Measurements from ENCODE around the gene KRTAP5-8.
"Not testable (repeated sequence)": the region's sequence is repeated elsewhere in the genome, so short reads cannot be mapped to it uniquely, and the experiment has no call there.

KRTAP5-8 gene

DNA sequence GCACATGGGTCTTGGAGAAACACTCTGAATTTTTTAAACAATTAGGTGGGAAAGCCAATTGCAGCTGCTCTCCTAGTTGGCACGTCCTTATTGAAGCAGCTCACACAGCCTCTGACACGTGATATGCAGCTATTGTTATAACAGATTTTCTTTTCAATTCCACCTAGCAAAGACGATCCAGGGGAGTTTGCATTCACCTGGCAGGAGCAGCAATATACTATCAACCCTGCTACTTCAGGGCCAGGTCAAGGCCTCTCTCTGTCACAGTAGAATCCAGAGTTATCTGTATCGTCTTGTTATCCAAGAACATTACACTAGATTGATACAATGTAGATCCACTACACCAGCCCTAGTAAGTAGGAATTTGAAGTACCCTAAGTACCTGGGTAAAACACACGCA, 36.6 kb downstream of the KRTAP5-8 start:
- no peak for DNase-seq (ENCODE audit: low read depth in 2 of 2)

DNA sequence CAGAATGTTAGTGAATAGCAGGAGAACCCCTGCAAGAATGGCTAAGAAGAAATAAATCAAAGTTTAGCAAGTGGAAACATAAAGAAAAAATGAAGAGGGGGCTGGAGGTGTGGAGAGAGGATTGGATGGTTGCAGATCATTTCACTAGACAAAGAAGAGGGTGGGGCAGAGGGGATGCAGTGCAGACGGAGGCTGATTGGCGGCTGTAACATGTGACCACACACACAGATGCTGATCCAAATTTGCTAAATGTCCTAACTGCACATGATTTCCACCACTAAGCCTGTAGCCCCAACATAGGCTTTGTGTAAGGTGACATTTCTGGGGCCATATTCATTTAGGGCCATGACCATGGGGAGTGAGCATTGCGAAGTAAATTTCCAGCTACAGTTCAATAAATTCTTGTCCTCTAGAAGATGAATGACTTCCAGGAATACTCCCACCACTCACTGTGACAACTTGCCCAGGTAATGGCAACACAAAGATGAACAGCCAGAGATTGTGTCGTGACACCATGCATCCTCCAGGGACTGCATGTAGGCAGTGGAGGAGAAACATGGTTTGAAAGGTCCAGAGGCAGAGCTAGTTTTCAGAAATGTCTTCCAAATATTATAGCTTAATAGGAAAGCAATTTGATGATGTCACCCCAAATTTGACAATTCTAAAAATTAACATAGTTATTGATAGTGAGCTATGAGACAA, 38.0 kb downstream of the KRTAP5-8 start:
- DNase-seq (ENCODE audit: low read depth in 2 of 2) = no peak

DNA sequence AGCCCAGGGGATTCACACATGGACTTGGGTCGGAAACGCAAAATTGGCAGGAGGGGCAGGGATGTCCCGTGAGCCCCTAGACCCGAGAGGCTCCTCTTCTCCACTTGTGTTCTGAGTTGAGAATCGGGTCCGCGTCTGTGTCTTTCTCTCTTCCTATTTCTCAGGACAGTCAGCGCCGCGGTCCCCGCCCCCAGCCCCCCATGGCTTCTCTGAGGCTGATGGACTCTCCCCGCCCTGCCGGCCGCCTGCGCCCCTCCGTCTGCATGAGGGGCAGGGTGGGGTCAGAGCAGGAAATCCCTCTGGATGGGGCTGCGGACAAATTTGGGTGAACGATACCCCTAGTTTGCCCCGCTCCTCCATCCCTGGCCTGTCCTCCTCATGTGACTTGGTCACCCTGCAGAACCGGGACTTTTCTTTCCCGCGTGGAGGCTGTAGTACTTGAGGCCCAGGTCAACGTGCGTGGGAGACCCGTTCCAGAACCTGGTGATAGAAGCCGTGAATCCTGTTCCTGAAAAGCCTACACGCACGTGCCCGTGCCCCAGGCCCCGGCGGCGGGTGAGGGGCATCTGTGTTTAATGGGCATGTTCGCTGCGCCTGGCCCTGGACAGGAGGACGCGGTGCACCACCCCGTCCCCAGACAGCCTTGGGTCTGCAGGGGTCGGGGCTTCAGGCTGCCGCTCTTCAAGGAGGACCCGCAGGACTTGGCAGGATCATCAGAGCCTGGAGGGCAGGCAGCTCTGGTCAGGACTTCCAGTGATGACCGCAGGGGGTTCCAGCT, 39.1 kb downstream of the KRTAP5-8 start:
- not testable (repeated sequence) for DNase-seq (ENCODE audit: low read depth in 2 of 2)

DNA sequence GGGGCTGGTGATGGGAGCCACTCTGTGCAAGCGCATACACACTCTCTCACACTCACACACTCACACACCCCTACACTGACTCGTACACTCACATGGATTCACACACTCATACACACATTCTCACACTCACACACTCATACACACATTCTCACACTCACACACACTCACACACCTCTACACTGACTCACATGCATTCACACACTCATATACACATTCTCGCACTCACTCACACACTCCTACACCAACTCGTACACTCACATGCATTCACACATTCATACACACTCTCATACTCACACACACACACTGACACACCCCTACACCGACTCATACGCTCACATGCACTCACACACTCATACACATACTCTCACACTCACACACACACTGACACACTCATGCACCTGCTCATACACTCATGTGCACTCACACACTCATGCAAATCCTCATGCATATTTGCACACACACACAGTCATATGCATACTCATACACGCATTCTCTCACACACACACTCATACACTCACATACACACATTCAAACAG, 39.7 kb downstream of the KRTAP5-8 start:
- DNase-seq (ENCODE audit: low read depth in 2 of 2) = no peak

DNA sequence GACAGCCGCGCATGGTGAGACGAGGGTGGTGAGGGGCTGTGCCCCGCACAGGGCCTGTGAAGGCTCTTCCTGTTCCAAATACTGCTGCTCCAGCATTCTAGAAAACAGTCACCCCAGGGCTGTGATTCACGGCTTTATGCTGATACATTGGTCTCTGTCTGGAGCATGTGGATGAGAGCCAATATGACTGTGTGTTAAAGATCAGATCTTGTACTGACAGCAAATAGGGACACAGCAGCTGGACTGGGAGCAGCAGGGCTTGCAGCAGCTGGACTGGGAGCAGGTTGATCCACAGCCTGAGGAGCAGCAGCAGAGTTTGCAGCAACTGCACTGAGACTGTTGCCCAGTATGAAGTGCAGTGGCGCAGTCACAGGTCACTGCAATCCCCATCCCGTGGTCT, 41.7 kb downstream of the KRTAP5-8 start:
- DNase-seq (ENCODE audit: low read depth in 2 of 2) = not testable (repeated sequence)

DNA sequence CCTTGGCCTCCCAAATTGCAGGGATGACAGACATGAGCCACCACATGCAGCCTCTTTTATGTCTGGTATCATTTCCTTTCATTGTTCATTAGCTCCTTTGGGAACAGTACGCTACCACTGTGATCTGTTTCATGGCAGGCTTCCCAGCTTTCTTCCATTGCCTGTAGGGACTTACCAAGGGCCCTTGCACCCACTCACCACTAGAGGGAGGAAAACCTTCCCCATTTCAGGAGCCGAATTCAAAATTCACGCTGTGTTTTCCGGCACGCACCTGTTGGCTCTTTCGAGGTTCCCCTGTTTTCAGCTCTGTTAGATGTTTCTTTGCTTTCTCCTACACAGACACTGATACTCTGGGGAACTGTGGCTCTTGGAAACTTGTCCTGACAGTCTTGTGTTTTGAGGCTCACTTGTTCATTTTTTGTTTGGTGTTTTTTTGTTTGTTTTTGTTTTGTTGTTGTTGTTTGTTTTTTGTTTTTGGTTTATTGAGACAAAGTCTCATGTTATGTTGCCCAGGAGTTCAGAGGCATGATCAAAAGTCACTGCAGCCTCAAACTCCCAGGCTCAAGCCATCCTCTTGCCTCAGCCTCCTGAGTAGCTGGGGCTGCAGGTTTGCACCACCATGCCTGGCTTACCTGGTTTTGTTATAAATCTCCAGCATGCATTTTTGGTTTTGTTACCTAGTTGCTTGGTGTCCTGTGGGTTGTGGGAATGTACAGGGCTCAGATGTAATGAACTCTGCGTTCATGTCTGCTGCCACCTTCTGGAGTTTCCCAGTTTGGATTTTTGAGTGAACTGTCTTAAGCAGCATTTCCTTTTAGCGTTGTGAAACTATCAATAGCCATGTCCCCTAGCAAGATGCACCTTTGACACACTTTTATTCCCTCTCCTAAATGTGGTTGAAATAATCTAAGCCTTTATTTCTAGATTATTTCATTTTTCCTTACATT, 42.5 kb downstream of the KRTAP5-8 start:
- no peak for DNase-seq (ENCODE audit: low read depth in 2 of 2)

DNA sequence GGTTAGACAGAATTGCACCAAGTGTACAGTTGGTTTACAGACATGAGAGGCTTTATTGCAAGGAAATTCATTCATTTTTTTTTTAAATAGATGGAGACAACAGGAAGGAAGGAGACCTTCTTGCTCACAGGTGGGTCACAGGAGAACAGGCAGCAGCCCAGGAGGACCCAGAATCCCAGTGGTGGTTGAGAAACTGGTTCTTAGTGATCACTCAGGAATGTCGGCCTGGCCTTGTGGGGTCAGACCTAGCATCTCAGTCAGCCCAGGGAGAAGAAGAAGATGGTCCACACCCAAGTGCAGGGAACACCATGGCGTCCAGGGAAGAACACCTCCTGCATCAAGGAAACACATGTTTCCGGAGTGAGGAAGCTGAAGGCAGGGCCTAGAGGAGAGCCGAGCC, 44.0 kb downstream of the KRTAP5-8 start:
- DNase-seq (ENCODE audit: low read depth in 2 of 2) = no peak

DNA sequence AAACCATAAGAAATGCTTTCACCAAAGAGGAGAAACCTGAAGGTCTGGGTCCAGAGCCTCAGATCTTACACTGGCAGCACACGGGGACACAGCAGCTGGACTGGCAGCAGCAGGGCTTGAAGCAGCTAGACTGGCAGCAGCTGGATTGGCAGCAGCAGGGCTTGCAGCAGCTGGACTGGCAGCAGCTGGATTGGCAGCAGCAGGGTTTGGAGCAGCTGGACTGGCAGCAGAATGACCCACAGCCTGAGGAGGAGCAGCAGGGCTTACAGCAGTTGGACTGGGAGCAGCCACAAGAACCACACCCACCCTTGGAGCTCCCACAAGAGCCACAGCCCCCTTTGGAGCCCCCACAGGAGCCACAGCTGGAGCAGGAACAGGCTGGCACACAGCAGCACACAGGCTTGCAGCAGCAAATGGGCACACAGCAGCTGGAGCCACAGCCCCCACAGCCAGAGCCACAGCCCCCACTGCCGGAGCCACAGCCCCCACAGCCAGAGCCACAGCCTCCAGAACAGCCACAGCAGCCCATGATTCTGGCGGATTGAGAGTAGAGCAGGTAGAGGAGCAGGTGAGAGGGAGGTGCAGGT, 44.6 kb downstream of the KRTAP5-8 start, which contains the start of gene KRTAP5-11:
Gene KRTAP5-11 (minus strand): TSS at position 567 of the 587 bp plus-strand sequence. CDS start 38 bp downstream, at position 529.
- no peak for DNase-seq (ENCODE audit: low read depth in 2 of 2)

DNA sequence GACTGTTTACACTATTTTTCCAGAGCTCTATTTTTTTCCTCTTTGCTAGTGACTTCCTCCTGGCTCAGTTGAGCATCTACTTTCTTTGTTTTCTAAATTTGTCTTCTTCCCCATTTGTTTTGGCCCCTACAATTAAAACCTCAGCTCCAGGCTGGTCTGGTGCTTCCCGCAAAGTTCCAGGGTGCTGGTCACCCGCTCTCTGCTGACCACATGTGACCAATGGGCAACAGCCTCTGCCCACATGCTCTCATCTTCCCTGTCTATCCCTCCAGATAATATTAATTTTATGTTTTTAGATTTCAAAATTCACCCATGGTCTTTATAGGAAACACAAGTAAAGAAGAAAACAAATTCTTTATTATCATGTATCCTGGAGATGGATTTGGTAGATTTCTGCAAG, 45.1 kb downstream of the KRTAP5-8 start:
- not testable (repeated sequence) for DNase-seq (ENCODE audit: low read depth in 2 of 2)

DNA sequence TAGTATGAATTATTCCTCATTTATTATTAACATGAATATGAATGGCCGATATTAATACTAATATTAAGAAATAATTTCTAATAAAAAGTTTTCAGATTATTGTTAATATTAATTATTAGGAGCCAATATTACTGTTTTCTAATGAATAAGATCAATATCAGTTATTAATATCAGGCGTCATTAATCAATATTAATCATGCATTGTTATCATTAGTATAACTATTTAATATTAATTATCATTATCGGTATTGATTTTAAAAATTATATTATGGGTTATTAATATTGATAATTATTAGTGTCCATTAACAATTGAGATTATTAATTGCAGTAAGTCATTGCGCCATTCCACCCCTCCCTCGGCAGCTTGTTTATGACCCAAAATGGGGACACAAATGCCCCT, 47.8 kb downstream of the KRTAP5-8 start:
- DNase-seq (ENCODE audit: low read depth in 2 of 2) = not testable (repeated sequence)

DNA sequence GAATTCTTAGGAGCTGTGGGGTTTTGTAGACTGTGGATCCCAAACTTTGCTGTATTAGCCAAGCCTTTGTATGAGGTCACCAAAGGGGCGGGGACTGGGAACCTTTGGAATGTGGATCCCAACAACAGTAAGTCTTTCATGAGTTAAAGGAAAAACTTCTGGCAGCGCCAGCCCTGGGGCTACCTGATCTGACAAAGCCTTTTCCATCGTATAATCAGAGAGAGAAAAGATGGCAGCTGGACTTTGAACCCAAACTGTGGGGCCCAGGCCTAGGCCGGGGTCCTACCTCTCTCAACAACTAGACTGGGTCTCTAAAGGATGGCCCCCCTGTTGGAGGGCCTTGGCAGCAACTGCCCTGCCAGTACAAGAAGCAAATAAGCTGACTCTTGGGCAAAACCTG, 50.5 kb downstream of the KRTAP5-8 start:
- DNase-seq (ENCODE audit: low read depth in 2 of 2) = not testable (repeated sequence)
